ENCODE measurements around the gene LINGO4.

Gene LINGO4

DNA sequence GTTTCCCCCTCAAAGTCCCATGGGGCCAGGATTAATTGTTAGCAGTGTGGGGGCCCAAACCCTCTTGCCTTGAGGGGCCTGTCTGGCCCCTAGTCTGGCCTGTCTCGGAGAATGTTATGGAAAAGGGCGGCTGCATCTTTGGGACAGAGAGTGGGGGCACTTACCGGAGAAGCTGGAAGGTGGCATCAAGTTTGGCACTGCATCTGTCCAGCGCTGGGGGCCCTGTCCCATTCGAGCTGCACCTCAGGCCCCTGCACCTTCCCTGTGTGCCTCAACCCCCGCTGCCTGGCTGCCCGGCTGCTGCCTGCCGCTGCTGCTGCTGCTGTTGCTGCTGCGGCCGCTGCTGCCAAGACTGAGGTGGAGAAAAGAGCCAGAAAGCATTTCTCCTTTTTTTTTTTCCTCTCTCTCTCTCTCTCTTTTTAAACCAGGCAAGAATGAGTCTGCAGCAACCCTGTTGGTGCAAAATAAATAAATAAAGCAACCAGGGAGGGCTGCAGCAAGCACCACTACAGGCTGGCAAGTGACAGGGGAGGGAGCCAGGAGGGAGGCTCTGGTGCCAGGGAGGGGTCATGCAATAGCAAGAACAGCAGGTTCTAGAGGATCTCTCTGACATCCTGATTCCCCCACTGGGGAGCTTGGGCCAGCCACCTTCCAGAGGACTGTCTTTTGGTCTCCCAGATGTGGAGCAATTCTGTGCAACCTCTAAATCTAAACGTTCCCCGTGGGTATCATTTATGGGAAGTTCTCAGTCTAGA lies at the start of gene LINGO4:
LINGO4 (minus strand) TSS at position 354 of the 755 bp plus-strand sequence. CDS start 2,715 bp downstream, outside the sequence.
- in situ Hi-C loops (cut with MboI; ENCODE audit: low sequenced_read_pairs) = no loop called here

GRCh38 chr1:151854658-151855057 lies 49.4 kb upstream of the LINGO4 start:
- in situ Hi-C loops (cut with MboI; ENCODE audit: low sequenced_read_pairs) = no loop called here

DNA sequence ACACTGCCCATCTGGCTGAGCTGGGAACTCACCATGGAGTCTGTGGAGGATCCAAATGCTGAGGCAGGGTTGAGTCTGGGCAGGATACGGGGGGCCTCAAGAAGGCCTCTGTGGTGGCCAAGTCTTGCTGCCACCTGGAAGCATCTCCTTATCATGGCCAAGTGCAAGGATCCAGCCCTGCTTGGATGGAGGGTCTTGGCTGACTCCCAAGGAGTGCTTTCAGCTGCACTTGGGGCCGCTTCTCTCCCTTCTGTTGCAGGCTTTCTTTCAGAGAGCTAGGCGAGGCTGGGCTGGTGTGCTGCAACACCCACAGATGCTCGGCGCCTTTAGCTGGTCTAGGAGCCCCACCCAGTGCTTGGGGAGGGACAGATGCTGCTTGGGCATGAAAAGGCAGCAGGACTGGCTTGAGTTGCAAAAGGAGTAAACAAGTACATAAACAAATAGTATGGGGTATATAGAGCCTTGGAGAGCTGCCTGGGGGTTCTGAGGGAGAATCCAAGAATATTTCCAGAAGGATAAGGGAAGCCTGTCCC lies 48.3 kb upstream of the LINGO4 start, which contains the start of gene THEM5:
THEM5 (minus strand) TSS at position 302 of the 533 bp plus-strand sequence; CDS start at position 155, 147 bp downstream.
- in situ Hi-C loops (cut with MboI; ENCODE audit: low sequenced_read_pairs) = no loop called here

DNA sequence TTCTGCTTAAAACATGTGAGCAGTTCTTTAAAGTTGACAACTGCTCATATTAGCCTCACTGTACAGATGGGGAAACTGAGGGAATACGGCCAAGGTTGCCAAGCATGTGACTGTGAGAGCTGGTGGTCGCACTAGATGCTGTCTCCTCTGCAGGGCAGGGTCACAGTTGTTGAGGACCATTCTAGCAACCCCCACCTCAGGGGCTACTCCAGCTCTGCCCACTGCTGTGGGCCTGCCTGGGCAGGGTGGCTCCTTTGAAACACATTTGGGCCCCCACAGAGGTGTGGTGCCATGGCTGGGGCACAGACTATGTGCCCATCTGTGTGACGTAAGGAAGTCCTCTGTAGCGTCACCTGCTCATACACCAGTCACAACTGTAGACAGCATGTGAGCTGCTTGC lies 47.5 kb upstream of the LINGO4 start:
- in situ Hi-C loops (cut with MboI; ENCODE audit: low sequenced_read_pairs) = no loop called here

DNA sequence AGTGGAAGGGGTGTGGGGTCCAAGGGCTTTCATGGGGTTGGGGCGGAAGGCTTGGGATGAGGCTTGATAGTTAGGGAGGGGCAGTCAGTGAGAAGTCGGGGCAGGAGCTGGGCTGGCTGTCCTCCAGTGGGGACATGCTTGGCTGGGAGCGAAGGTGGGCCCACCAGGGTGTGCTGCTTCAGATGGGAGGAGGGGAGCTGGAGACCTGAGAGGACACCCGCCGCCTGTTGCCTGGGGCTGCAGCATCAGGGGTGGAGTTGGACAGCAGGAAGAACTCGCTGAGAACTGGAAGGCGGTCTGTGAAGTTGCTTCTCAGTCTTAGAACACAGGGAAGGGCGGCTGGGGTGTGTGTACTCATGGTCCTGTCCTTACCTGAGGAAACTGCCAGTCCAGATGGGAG lies 46.7 kb upstream of the LINGO4 start:
- in situ Hi-C loops (cut with MboI; ENCODE audit: low sequenced_read_pairs) = no loop called here

GRCh38 chr1:151849871-151850270 lies 44.7 kb upstream of the LINGO4 start:
- in situ Hi-C loops (cut with MboI; ENCODE audit: low sequenced_read_pairs) = no loop called here

DNA sequence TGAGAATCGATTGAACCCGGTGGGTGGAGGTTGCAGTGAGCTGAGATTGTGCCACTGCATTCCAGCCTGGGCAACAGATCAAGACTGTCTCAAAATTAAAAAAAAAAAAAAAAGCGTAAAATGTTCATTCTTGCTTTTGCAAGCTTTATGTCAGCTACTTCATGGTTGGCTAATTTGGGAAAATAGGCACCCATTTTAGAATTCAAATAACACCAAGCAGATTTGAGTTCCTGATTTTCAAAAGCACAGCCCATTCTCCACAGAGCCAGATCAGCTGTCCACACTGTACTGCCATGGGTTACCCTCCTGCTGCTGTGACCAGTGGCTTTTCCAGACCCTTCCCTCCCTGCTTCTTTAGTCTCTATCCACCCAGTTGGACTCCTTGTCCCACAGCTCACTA lies 43.9 kb upstream of the LINGO4 start:
- in situ Hi-C loops (cut with MboI; ENCODE audit: low sequenced_read_pairs) = no loop called here

- in situ Hi-C loops (cut with MboI; ENCODE audit: low sequenced_read_pairs) = no loop called here
Observed at GRCh38 chr1:151847867-151848596, 42.8 kb upstream of the LINGO4 start.

DNA sequence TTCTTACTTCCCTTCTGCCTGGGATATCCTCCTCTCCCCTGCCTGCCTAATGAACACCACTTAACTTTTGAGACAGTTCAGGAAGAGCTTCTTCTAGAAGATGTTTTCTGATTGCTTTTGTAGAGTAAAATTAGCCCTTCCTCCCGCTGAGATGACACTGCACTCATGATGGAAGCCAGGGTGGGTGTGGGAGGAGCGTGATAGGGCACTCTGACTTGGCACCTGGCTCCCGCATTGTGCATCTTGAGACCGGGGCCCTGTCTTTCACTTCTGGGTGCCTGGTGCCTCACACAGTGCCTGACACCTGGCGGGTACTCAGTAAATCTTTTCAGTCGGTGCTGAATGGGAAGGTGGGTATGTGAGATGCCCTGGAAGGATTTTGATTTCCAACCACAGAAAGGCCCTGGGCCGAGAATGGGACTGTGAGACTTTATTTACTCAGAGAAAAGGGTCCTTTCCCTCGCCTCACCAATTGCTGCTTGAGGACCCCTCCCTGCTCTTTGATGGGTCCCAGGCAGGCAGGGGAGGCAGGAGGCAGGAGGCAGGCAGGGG lies 41.5 kb upstream of the LINGO4 start:
- in situ Hi-C loops (cut with MboI; ENCODE audit: low sequenced_read_pairs) = no loop called here

- in situ Hi-C loops (cut with MboI; ENCODE audit: low sequenced_read_pairs) = no loop called here
Observed at GRCh38 chr1:151846062-151846568, 40.9 kb upstream of the LINGO4 start.

DNA sequence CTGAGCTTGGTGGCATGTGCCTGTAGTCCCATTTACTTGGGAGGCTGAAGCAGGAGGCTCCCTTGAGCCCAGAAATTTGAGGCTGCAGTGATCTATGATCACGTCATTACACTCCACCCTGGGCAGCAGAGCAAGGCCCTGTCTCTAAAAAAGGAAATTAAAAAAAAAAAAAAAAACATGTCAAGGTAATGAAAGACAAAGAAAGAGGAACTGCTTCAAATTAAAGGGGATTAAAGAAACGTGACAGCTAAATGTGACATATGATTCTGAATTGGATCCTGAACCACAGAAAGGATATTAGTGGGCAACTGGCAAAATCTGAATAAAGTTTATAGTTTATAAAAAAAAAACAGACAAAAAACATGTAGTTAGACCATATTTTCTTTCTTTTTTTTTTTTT lies 38.2 kb upstream of the LINGO4 start:
- in situ Hi-C loops (cut with MboI; ENCODE audit: low sequenced_read_pairs) = no loop called here

DNA sequence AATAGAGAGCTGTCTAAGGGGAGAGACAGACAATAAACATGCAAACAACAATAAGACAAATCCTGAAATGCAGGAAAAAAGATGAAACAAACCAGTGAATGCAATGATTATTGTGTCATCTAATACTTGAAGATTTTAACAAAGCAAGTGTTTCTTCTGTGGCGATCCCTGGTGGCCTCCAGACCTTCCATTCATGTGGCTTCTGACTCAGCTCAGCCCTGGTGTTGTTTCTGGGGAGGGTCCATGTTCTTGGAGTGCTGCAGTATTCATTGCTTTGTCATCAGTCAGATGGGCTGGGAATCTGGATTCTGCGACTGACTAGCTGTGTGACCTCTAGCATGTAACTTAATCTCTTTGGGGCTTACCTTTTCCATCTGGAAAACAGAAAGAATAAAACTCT lies 35.9 kb upstream of the LINGO4 start:
- in situ Hi-C loops (cut with MboI; ENCODE audit: low sequenced_read_pairs) = no loop called here

GRCh38 chr1:151840421-151840820 lies 35.2 kb upstream of the LINGO4 start:
- in situ Hi-C loops (cut with MboI; ENCODE audit: low sequenced_read_pairs) = no loop called here

DNA sequence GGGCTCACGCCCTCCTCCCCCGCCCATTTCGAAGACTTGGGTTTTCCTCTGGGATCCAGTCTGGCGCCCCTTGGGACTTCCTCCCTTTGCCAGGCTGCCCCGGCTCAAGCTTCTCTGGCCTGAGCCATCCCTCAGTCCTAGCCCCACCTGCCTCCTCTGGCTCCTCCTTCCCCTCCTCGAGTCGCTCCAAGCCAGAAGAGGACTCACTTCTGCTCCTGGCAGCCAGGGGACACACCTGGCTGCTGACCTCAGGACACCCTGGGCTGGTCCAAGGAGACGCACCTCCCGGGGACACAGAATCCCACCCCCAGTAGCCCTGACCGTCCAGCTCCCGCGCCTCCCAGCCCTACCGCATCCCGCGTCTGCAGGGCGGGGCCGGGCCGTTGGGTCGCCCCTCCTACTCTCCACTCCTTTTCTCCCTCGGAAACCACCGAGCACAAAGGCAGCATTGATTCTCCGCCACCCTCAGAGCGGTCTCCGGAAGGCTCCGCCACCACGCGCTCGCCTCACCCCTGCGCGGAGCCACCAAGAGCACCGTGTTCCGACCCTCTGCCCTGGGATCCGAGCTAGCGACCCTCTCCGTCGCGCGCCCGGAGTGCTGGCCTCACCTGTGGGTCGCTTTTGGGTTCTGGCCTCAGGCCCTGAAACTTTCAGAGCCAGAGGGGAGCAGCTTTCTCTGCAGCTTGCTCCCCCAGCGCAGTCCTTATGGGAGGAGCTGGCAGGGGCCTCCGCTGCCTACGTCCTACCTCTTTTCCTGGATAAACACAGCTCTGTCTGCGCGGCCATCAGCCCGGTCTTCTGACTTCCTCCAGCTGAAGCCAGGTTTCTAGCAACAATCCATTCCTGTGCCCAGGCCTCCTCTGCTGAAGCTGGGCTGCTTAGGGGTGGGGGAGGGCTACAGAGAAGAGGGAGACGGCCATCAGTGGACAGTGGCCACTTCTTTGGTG lies 34.5 kb upstream of the LINGO4 start, which contains the start of gene C2CD4D:
C2CD4D (minus strand) TSS at position 364 of the 947 bp plus-strand sequence. CDS start 831 bp downstream, outside the sequence.
- in situ Hi-C loops (cut with MboI; ENCODE audit: low sequenced_read_pairs) = no loop called here

- in situ Hi-C loops (cut with MboI; ENCODE audit: low sequenced_read_pairs) = no loop called here
Observed at GRCh38 chr1:151839082-151839412, 33.8 kb upstream of the LINGO4 start.

- in situ Hi-C loops (cut with MboI; ENCODE audit: low sequenced_read_pairs) = no loop called here
Observed at GRCh38 chr1:151838222-151839081, 33.2 kb upstream of the LINGO4 start.

DNA sequence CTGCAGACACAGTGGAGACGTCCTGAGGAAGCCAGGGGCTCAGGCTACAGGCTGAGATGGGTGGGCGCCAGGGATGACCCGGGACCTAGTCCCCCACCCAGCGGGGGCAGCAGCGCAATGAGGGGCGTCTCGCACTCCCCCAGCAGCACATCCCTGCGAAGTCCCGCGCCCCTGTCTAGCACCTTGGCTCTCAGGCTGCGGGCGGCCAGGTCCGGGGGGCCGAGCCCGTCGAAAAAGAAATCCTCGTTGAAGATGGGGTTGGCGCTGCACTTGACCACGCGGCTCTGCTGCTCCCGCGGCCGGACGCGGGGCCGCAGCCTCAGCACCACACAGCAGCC lies 32.6 kb upstream of the LINGO4 start:
- in situ Hi-C loops (cut with MboI; ENCODE audit: low sequenced_read_pairs) = no loop called here

- in situ Hi-C loops (cut with MboI; ENCODE audit: low sequenced_read_pairs) = no loop called here
Observed at GRCh38 chr1:151837197-151837596, 32.0 kb upstream of the LINGO4 start.

GRCh38 chr1:151835596-151835995 lies 30.4 kb upstream of the LINGO4 start:
- in situ Hi-C loops (cut with MboI; ENCODE audit: low sequenced_read_pairs) = no loop called here
